NK-92 (cell line): ENCODE results near the gene CERS2.

Experiments
- DNase-seq: peaks from one replicate; lab custom pipeline; 2025; ENCODE audit not compliant: unreplicated experiment; lab: John Stamatoyannopoulos, UW

The CERS2 gene, protein sequence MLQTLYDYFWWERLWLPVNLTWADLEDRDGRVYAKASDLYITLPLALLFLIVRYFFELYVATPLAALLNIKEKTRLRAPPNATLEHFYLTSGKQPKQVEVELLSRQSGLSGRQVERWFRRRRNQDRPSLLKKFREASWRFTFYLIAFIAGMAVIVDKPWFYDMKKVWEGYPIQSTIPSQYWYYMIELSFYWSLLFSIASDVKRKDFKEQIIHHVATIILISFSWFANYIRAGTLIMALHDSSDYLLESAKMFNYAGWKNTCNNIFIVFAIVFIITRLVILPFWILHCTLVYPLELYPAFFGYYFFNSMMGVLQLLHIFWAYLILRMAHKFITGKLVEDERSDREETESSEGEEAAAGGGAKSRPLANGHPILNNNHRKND

DNA sequence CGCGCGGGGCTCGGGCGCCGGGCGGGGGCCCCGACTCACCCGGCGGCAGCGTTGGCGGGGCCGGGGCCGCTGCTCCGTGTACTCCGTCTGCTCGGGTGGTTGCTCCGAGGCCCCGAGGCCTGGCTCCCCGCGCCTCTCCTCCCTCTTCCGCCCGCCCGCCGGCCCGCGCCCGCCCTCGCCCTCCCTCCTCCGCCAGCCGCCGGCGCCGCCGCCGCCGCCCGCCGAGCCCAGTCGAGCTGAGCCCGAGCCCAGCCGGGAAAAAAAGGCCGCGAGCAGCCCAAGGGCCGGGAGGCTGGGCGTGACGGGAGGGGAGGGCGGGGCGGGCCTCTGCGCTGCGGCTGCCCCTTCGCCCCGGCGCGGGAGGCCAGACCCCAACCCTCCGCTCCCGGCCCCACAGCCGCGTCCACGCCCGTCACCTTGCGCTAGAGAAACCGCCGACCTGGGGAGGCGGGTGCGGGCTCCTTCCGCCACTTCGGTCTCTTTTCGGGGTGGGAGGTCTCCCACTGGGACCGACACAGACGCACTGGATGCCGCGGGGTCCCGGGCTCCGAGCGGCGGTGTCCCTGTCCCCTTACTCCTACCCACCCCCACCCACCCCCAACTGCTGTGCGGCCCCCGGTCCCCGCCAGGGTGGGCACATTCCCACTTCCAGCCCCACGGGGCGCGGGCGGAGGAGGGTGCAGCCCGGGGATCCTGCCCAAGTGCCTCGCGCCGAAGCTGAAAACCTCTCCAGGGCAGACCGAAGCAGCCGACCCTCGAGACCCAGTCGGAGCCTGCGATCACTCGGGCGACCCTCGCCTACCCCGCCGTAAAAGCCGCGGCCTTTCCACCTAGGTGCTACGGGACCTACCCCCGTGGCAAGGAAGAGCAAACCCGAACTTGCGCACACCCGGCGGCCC is at the start of gene CERS2:
Gene CERS2 (minus strand): TSS at position 256 of the 899 bp plus-strand sequence. CDS start 5,745 bp downstream, outside the sequence.
- DNase-seq = no peak

- no peak for DNase-seq
These were observed 38.9 kb upstream of the CERS2 start for GRCh38 chr1:151013518-151013917.

DNA sequence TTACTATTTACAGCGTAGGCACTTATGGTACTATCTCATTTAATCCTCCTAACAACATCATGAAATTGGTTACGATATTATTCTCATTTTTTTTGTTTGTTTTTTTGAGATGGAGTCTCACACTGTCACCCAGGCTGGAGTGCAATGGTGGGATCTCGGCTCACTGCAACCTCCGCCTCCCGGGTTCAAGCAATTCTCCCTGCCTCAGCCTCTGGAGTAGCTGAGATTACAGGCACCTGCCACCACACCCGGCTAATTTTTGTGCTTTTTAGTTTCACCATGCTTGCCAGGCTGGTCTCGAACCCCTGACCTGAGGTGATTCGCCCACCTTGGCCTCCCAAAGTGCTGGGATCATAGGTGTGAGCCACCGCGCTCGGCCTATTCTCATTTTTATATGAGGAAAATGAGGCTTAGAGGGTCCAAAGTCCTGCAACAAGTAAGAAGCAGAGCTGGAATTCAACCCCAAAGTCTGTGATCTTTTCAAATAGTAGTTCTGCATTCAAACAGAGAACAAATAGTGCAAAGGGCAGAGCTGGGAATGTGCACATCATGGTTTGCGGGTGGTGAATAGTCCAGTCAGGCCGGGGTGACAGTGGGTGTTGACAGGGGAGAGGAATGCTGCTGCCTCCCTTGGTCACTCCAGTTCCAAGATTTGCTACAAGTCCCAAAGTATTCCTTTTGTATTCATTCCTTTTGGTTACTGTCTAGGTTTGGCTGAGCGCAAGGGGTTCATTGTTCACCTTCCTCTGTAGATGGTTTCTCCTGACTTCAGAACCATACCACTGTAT is 38.2 kb upstream of the CERS2 start:
- no peak for DNase-seq

- DNase-seq = no peak
These were observed 36.7 kb upstream of the CERS2 start for GRCh38 chr1:151011154-151011850.

DNA sequence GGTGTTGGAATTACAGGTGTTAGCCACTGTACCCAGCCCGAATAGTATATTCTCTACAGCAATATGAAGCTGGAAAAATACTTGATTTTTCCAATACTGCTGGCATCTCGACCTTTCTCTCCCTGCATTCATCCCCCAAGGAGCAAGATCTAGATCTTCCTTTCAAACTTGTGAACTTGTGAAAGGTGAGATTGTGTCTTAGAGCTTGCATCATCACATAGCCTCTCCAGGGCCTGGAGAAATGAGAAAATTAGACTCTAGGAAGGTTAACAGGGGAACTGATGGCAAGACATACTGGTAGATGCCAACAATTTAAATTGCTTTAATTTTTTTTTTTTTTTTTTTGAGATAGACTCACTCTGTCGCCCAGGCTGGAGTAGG is 35.7 kb upstream of the CERS2 start:
- DNase-seq = no peak

DNA sequence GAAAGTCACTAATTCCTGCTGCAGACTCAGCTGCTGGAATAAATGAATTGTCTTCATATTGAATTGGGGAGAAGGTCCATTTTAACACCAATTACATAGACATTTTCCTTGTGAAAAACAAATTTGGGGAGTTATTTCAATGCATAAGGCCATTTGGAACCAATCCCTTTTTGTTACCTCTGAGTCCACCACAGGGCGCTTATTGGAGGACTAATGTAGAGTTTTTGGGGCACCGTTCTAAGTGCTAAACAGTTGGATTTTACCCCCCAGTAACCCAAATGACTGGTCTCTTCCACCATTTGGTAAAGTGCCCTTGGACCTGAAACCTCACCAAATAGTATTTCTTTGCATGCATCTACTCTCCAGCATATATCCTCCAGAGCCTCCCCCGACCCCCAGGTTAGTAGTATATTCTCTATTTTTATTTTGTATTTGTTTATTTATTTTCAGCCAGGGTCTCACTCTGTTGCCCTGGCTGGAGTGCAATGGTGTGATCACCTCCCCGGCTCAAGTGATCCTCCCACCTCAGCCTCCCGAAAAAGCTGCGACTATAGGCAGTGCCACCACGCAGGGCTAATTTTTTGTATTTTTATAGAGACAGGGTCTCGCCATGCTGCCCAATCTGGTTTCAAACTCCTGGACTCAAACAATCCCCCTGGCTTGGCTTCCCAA is 35.2 kb upstream of the CERS2 start:
- no peak for DNase-seq

GRCh38 chr1:151009206-151009587 is 34.6 kb upstream of the CERS2 start:
- DNase-seq = no peak

DNA sequence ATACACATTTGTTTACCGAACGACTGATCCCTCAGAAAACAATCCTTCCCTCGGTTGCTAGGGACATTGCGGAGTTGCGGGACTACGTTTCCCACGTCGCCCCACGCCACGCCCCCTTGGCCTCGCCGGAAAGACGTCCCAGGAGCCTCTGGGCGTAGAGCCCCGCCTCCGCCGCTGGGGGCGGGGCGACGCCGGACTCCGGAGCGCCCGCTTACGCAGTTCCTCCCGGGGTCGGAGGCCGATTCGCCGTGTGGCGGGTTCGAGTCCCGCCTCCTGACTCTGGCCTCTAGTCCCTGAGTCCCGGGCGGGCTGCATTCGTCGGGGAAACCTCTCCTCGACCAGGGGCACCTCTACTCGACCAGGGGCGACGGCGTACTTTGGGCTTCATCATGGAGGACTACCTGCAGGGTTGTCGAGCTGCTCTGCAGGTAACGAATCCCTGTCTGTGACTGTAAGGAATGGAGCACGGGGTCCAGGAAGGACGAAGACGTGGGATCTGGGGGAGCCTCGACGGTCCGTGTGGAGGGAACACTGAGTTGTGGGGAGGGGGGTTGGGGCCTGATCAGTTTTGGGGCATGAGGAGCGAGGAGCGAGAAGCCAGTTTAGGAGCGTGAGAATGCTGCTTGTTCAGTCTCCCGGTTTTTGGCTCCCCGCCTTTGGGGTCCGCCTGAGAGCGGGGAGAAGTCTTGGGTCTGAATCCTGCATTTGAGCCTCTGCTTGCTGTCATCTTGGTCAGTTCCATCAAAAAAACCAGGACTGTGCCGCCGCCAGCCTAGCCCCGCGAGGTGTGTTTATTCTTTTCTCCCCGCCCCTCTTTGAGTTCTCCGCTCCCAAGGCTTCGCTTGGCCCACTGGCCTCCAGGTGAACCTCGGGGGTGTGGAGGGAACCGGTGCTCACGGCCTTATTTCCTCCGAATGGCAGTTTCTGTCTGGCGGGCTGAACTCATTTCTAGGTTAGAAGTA is 33.9 kb upstream of the CERS2 start, which contains the start of gene PRUNE1:
Gene PRUNE1 (plus strand): TSS at position 206 of the 962 bp plus-strand sequence. CDS start 184 bp downstream, at position 390.
- DNase-seq = peak; percentile 47

DNA sequence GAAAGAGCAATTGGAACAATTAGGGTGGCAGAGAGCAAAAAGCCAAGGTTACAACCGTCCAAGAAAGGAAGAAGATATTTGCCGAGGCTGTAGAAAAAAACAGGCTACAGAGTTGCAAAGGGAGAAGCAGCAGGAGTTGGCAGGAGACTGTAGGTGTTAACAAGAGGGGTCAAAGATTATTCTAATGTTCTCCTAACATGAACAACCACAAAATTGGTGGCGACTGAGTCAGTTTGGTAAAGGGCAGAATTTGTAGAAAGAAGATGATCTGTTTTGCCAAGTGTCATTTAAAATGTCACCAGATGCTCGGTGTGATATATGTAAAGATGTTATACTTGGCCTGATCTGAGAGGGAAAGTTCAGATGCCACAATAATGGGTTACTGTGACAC is 33.2 kb upstream of the CERS2 start:
- no peak for DNase-seq

- DNase-seq = no peak
These were observed 31.9 kb upstream of the CERS2 start, which contains the start of gene MINDY1 for GRCh38 chr1:151006327-151007052. MINDY1 (minus strand) TSS chr1:151006902; CDS start chr1:151002617, 4,285 bp downstream.

DNA sequence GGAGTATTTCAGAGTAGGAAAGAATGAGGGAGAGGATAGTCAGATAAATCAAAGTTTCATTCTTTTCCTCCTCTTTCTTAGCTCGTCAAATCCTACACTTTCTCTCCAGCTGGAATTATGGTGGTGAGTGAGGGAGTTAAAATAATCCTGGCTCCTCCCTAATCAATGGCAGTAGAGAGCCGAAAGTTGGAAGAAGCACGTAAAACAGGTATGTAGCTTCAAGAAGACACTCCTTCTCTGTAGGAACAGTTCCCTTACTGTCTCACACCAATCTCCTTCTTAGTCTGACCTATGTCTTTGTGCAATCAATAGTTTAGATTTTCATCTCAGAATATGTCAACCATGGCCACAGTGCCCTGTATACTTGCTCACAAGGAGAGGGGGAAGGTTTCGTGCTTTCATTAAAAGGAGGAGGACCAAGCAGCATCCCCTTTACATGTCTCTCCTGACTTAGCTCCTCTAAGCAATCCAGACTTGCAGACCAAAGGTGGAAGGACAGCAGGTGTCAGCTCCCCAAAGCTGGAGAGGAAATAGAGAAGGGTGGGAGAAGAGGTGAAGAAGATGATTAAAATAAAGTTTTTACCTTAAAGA is 31.2 kb upstream of the CERS2 start:
- no peak for DNase-seq

DNA sequence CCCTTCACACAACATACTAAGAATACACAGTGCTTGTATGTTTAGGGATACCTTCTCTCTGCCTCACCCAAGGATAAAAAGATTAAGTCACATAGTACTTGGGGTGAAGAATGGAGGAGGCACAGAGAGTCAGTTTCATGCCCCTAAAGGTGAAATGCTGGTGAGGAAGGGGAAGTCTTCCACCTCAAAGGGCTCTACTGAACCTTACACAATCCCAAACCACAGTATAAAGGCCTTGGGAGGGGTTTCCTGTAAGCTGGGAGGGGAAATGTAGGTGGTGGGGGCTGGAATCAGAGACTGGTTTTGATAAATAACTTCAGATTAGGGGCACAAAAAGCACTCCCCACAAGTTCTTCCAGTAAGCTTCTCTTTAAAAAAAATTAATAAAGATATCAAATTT is 28.5 kb upstream of the CERS2 start:
- no peak for DNase-seq

- DNase-seq = no peak
These were observed 28.0 kb upstream of the CERS2 start for GRCh38 chr1:151002611-151003010.

- no peak for DNase-seq
These were observed 27.4 kb upstream of the CERS2 start for GRCh38 chr1:151002051-151002450.

GRCh38 chr1:151001602-151002001 is 27.0 kb upstream of the CERS2 start:
- DNase-seq = no peak

DNA sequence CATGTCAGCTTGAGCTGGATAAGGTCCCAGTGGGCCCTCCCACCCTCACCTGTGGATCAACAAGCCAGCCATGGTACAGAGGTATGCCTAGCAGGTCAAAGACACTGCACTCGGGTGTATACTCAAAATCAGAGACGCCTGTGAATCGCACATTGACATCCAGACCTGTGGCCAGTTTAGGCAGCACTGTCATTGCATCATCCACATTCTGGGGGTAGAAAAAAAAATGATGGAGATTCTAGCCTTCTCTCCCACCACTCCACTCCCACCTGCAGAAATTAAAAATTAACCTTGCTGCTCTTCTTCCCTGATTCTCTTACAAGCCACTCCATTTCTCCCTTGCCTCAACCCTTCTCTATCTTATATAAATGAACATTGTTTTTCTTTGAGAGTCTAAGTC is 25.8 kb upstream of the CERS2 start:
- DNase-seq = no peak

- no peak for DNase-seq
These were observed 25.3 kb upstream of the CERS2 start for GRCh38 chr1:150999926-151000325.
